AG20443 (cell line): ENCODE measurements around the gene LAMA2.
"Not testable (repeated sequence)": the region's sequence is repeated elsewhere in the genome, so short reads cannot be mapped to it uniquely, and the experiment has no call there.

Experiments
- DNase-seq: peaks from one replicate; pipeline ENCODE4 v3.0.0; 2012; ENCODE audit warnings: low spot score, mixed read lengths

Gene LAMA2

DNA sequence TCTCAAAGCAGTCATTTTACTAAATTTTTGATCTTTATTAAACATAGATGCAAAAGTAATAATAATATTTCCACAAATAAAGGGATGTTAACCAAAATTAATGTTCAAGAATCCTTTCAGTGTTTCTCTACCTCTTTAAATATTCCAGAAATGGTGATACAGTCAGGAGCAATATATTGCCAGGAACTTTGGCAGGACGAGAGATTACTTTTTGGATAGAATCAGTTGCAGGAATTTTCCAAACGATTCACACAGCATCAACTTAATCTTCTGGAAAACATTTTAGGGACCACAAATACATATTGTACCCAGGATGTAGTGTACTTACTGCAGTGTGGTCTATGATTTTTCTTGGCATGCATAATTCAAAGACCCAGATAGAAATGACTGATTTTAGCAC is 125.7 kb downstream of the LAMA2 start:
- DNase-seq: no peak

DNA sequence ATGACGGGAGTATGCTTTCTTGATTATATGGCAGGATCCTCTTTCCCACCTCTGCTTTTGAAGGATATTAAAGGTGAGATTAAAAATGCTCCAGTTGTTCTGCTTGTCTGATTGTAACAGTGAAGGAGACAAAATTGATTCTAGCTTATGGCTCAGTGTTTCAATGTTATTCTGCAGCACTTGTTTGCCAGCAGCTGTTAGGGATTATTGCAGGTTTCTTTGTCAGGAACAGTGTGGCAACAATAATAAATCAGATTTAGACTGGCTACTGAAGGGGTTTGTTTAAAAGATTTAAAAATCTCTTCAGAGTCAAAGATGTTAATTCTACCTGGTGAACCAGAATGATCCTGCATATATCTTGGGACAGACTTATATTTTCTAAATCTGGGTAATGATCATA is 126.9 kb downstream of the LAMA2 start:
- no peak for DNase-seq

DNA sequence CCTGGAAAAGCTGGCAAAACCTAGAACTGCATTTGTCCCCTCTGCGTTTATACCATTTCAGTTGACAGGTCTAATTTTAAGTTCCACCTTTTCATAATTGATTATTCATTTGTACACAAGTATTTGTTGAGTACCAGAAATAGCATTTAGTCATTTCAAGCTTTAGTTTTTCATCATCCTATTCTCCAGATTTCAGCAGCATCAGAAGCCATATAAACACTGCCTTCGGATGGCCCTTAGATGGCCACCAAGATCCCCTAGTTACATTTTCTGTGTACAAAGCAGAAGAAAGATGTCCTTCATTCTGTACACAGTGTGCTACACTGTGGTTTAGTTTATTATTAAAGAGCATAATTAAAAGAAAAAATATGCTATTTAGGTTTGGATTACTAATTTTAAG is 131.4 kb downstream of the LAMA2 start:
- no peak for DNase-seq

DNA sequence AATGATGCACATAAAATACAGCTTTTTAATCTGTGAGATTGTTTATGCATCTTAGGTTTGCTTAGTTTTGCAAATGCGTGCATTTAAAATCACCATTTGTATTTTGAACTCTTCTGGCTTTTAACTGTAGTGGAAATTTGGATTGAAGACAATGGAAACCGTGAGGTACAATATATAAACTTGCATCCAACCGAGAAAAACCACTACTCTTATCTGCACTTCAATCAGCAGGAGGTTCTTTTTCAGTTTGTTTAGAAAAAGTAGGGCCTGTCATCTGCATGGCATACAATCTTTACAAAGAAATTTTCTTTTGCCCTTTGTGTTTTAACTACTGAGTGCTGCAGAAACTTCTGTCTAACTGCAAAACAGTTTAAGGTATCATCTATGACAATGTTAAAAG is 132.8 kb downstream of the LAMA2 start:
- DNase-seq: no peak

DNA sequence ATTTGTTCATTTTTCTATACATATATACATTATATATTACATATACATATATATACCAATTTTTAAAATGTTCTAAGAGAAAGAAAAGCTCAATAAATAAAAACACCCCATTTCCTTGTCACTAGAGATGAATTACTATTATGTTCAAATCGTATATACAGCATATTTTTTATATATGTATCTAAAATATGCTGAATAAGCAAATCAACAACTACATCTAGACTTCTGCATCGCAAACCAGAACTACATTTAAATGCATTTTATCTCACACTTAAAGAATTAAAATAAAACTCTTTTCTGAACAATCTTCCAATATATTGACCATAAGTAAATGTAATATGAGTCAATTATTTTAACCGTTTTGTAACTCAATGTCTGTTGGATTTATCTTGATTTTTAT is 133.9 kb downstream of the LAMA2 start:
- no peak for DNase-seq

DNA sequence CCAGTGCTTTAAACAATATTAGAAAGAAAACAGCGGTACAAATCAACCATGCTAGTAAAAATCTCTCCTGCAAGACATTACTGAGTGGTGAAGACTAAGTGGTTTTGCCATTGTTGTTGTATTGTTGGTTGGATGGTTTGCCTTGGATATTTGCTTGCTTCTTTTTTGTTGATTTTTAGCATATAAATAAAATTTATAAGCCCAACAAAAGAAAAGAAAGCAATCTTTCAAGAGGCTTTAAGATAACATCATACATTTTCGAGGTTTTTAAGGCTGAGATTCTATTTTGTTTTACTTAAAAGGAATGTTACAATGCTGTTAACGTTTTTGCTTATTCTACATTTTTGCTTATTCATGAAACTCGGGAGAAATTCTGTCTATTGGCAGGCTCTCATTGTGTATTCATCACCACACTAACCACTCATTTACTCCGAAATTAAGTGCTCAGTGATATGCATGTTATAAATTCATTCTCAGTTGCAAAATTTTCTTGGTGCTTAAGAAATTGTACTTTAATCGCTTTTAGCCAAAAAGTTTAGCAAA is 139.1 kb downstream of the LAMA2 start:
- DNase-seq: no peak

DNA sequence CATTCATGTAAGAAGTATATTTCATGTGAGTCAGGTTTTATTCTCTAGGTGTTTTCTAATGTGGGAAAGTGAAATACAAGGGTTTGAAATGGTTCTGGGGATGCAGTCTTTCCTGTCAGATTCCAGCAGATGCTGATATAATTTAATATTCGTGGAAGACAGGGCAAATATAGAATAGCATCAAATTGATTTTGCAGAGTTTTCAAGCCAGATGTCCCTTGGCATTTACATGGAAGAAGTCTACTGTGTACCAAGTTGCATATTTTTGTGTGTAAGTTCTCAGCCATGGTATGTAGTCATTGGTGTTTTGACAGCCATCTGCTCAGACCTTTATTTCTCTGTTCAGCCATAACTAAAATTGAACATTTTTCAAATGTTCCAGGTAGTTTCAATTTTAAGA is 143.7 kb downstream of the LAMA2 start:
- no peak for DNase-seq

DNA sequence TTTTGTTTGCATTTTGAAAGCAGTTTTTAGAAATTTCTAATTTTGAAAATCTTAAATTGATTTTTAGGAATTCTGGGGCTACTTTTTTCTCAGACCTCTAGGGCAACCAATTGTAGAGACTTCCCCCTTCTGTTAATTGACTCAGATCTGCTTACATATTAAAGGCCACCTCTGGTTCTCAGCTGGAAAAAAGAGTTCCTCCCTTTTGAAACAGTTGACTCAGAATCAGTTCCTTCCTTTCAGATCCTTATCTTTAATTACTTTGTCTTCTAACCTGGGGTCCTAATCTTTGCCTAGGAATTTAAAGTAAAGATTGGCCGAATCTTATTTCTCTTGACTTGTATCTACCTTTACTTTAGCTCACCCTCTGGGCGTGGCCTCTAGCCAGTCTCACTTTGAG is 146.8 kb downstream of the LAMA2 start:
- no peak for DNase-seq

DNA sequence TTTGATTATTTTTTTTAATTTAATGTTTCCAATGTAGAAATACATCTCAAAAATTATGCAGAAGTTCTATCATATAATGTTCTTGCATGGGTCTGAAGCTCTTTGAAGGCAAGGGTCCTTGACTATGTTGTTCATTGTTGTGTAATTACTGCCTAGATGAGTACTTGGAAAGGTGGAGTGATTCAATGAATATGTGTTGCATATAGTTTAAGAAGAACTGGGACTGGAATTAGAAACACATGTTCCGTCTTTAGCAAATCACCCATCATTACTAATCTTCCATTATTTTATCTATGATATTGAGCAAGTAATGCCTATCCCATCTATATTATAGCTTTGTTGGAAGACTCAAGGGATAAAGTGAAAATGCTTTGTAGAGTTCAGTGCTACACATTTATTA is 147.3 kb downstream of the LAMA2 start:
- DNase-seq: no peak

DNA sequence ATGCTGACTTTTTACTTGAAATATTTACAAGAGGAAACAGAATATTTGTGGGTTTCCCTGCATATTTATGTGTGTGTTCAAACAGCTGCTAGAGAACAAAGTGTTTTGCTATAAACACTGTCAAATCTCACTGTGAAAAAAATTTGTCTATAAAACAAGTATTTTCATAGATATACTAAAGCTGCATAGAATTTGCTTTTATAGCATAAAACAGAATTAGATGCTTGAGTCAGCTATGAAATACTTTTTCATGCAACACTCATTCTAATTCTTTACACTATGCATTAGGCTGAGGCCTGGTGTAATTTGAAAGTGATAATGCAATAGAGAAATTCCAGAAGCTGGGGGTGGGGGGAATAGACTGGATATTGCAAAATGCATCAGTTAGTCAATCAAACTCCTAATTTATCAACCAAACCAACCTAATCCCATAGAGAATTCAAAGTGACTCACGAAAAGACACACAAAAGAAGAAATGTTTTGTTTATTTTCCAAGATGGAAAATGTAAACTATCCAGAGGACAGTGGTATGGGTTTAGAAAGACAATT is 148.2 kb downstream of the LAMA2 start:
- peak; percentile 38 for DNase-seq

DNA sequence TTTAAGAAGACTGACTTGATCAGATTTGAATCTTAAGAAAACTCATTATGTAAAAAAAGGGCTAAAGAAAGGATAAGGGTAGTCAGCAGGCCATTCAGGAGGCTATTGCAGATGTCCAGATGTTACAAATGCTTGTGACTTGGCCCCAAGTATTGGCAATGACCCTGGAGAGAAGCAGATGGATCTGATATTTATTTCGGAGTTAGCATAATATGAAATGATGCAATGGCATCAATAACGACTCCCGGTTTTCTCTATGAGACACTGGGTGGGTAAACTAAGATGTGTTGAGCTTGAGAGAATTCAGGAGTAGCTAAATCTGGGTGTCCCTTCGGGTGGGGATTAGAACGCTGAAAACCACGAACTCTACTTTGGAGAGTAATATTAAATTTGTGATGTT is 149.7 kb downstream of the LAMA2 start:
- peak; percentile 35 for DNase-seq

DNA sequence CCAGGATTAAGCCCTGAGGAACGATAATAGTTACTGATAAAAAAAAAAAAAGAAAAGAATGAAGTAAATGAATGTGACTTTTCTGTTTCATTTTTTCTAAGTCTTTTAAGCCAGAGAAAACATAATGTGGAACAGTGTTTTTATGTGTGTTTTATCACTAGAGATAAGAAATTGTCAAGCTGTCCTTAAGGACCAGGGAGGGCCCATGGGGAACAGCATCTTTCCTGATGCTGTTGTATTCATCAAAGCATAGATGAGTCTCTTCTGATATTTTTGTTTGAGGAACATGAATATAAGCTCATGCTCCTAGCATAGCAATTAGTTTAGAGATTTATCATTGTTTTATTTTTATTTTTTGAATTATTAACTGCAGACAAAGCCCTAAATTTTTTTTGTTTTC is 150.2 kb downstream of the LAMA2 start:
- no peak for DNase-seq

DNA sequence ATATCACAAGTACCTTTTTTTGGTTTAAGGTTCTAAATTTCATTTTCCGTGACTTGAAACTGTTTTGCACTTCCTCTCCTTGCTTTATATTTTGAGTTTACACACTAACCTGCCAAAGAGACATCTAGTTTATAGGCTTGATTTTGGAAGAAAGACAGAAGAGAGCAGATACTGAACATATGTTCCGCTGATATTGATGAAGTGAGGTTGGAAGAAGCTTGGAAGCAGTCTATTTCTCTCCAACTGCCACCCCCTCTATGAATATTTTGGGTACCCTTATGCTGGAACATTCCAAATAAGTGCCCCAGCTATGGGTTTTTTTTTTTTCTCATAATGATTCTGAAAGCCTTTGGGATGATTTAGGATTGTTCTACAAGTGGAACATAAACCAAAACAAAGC is 150.6 kb downstream of the LAMA2 start:
- no peak for DNase-seq

DNA sequence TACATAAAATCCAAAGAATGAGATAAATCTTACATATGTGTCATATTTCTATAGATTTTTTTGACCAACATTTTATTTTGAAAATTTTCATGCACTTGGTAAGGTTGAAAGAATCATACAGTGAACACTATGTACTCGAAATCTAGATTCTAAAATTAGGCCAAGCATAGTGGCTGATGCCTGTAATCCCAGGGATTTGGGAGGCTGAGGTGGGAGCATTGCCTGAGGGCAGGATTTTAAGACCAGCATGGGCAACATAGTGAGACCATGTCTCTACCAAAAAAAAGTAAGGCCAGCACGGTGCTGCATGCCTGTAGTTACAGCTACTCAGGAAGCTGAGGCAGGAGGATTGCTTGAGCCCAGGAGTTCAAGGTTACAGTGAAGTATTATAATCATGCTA is 158.6 kb downstream of the LAMA2 start:
- DNase-seq: no peak

DNA sequence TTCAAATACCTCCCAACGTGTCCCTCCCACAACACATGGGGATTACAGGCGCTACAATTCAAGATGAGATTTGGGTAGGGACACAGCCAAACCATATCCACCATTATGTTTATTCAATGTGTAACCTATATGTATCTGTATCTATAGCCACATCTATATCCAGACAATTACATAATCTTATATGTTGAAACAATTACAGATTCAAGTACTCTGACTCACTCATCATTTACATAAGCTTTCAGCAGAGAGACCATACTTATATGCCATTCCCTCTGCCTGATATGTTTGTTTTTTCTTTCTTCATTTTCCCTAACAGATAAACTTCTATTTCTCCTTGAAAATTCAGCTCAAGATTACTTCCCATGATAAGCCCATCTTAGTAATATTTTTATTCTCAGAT is 163.6 kb downstream of the LAMA2 start:
- DNase-seq: no peak

DNA sequence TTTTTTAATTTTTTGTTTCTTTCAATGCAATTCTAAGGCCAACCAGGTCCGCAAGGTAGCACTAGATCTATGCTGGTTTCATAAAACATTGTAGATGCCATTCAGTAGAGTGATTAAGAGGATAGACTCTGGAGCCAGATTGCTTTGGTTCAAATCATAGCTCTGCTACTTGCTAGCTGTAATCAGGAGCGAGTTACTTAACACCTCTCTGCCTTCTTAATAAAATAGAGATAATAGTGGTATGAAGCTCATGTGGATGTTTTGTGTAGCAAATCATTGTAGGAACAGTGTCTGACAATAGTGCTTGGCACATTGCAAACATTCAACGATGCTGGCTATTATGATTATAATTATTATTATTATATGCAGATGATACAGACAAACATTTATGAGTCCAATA is 164.9 kb downstream of the LAMA2 start:
- DNase-seq: no peak

DNA sequence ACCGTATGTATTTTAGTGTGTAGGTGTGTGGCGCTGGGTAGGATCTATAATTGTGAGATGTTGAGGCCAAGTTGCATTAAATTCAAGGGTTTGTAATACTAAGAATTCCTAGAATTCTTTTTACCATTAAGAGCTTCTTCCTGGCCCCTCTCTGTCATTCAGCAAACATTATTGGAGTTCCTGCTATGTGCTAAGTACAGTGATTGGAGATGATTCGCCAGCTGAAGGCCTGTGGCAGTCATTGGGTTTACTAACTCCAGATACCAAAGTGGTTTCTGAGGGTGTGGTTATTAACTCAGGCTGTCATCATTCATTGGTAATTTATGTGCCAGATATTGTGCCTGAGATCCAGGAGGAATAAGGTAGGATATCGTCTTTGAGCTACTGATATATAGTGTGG is 167.1 kb downstream of the LAMA2 start:
- DNase-seq: no peak

DNA sequence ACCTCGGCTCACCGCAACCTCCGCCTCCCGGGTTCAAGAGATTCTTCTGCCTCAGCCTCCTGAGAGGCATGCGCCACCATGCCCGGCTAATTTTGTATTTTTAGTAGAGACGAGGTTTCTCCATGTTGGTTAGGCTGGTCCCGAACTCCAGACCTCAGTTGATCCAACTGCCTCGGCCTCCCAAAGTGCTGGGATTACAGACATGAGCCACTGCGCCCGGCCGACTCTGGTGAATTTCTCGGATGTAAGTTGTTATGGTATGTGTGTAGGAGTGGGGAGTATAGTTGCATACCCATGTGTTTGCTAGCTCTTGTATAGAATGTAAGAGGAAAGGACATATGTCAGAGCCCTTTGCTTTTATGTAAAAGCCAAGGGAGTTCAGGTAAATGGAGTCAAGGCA is 170.2 kb downstream of the LAMA2 start:
- DNase-seq: not testable (repeated sequence)

DNA sequence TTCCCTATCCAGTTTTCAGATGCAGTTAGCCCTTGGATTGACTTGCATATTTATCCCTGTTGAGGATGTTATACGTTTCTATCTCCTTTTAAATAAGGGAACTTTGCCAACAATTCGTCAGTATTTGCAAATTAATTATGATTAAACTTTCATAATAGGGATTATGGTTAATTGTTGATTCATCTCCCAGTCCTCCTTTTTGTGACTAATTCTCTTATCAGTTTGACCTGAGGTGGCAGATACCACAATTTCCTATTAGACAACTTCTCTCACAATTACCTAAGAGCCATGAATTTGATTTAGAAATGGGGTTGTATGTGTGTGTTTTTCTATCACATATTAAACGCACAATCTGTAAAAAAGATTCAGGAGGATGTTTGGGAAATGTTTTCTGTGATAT is 172.9 kb downstream of the LAMA2 start:
- DNase-seq: no peak

DNA sequence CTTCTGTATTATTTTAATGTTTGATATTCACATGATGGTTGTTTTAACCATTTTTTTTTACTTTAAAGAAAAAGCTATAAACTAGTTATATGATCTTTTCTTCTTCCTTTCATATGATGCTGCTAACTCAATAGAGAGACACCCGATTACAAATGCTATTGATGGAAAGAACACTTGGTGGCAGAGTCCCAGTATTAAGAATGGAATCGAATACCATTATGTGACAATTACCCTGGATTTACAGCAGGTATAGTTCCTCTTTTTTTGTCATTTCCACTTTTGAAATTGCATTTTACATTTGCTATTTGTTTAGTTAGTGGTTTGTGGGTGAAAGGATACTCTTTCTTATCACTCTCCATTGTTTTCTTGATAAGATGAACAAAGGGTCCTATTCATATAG is 176.7 kb downstream of the LAMA2 start:
- DNase-seq: no peak

DNA sequence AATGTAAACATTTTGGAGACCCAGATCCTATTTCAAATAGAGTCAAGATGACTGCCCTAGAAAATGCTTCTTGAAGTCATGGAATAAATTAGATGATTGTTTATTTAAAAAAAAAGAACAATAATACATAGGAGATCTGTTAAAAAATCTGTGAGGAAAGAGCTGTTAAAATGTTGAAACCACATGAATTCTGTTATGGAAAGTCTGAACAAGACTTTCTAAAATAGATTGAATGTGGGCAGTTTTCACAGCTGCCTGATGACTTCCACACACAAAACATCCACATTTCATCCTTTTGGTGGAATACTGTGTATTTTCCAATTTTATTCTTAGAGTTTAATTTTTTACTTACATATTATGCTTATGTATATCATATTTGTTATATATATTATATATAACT is 186.1 kb downstream of the LAMA2 start:
- DNase-seq: no peak

DNA sequence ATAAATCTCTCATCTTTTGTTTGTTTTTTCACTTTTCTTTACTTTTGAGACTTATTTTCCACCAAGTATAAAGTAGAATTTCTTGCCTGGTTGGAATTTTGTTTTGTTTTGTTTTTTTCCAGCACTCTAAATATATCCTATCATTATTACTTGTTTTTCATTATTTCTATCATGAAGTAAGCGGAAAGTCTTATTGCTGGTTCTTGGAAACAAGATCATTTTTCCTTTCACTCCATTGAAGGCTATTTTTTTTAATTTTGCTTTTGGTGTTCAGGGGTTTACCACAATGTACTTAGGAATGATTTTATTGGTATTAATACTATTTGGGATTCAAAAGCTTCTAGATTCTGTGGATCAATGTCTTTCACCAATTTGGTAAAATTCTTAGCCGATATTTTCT is 190.1 kb downstream of the LAMA2 start:
- DNase-seq: no peak

DNA sequence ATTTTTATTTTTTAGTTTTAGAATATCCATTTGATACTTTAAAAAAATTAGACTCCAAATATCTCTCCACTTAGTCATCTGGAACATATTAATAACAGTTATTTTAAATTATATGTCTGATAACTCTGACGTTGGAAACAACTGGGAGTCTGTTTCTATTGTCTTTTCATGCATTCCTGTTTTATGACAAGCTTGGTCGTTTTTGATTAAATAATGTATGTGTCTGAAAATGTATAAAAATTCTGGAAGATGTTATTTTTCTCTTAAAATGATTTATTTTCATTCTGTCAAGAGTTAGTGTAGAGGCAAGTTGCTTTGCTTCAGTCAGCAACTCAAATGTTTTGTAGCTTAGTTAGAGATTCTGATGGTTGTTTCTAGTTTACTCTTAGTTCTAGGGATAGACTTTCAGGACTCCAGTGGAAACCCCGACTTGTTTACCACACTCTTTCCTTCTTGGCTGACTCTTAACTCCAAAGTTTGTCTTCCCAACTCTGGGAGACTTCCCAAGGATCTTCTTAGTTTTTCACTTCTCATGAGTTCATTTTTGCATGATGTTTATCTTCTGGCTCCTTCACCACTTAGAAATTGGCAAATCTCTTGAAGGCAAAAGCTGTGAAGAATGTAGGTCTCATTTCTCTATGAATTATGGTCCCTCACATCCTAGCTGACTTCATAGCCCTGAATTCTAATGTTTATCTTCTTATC is 190.9 kb downstream of the LAMA2 start:
- DNase-seq: peak; percentile 12

DNA sequence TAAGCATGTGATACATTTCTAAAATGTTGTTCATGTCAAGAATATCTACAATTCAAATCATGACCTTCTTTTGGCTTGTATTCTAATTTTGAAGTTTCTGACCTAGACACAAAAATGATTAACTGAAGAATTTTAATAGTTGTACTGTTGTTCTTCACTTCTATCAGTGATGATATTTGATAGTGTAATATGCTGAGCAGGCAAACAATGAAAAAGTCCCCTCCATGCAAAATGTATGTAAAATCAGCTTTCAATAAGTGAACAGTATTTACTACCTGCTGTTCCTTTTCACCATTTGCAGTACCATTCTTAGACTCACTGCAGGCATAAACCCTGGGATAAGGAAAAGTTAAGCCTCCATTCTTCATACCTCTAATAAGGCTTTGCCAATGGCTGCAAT is 201.5 kb downstream of the LAMA2 start:
- no peak for DNase-seq
